GM18519 (cell line): ENCODE measurements around the gene B3GAT1.
"Not testable (repeated sequence)": the region's sequence is repeated elsewhere in the genome, so short reads cannot be mapped to it uniquely, and the experiment has no call there.

Experiments used
- ATAC-seq: cut with Tn5 transposase; IDR thresholded peaks from one replicate; pipeline ENCODE4 v1.9.1; 2021; ENCODE audit warnings: mild to moderate bottlenecking, moderate library complexity; ENCODE audit not compliant: unreplicated experiment, low FRiP score

Gene B3GAT1, protein sequence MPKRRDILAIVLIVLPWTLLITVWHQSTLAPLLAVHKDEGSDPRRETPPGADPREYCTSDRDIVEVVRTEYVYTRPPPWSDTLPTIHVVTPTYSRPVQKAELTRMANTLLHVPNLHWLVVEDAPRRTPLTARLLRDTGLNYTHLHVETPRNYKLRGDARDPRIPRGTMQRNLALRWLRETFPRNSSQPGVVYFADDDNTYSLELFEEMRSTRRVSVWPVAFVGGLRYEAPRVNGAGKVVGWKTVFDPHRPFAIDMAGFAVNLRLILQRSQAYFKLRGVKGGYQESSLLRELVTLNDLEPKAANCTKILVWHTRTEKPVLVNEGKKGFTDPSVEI

DNA sequence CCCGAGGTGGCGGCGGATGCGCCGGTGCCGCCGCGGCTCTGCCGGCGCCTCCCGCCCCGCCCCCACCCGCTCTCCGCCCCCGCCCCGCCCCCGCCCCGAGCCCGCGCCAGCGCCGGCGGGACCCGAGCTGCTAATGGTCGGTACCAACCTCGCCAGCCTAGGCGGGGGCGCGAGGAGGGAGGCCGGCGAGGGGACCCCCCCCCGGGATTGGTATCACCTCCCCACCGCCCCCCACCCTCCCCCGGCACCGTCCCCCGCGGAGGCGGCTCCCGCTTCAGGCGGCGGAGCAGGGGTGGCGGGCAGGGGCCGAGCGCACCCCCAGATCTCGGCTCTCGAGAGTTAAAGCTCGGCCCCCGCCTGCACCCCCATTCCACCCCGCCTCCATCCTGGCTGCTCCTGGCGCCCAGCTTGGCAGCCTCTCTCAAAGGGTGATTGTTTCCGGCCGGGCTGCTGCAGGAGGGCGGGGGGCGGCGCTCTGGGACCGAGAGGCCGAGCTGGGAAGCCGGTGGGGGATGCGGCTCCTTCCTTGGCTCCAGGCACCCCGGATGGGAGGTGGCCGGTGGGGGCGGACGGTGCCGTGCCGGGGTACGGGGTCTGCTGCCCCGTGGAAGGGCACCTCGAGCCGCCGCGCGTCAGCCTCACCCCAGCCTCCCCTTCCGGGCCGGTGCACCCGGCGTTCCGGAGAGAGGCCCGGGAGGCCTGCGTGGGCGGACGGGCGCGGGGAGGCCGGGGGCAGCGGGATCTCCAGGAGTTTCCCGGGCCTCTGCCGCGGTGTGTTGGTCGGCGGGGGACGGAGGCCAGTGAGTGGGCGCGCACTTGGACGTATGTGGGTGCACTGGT lies at the start of gene B3GAT1:
B3GAT1 (minus strand) TSS at position 40 of the 840 bp plus-strand sequence. CDS start 24,583 bp downstream, outside the sequence.
- ATAC-seq: no peak

DNA sequence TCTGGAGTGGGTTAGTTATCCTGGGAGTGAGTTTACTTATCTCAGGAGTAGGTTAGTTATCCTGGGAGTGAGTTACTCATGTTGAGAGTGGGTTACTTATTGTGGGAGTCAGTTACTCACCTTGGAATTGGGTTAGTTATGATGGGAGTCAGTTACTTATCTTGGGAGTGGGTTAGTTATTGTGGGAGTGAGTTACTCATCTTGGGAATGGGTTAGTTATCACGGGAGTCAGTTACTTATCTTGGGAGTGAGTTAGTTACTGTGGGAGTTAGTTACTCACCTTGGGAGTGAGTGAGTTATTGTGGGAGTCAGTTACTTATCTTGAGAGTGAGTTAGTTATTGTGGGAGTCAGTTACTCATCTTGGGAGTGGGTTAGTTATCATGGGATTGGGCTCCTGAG lies 49.6 kb upstream of the B3GAT1 start:
- no peak for ATAC-seq

DNA sequence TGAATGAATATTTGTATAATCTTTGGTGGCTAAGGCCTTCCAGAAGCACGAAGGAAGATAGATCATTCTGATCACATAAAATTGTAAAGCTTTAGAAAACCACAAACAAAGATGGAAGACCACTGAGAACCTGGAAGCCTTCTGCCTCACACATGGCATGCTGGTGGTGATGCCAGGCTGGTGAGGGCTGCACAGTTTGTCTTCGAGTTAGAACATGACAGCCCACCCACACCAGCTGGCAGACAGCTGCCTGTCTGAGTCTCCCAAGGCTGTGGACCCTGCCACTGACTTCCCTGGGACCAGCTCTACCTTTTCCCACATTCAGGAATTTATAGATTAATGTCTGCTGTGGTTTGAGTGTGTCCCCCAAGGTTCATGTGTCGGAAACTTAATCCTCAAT lies 48.8 kb upstream of the B3GAT1 start:
- ATAC-seq: no peak

DNA sequence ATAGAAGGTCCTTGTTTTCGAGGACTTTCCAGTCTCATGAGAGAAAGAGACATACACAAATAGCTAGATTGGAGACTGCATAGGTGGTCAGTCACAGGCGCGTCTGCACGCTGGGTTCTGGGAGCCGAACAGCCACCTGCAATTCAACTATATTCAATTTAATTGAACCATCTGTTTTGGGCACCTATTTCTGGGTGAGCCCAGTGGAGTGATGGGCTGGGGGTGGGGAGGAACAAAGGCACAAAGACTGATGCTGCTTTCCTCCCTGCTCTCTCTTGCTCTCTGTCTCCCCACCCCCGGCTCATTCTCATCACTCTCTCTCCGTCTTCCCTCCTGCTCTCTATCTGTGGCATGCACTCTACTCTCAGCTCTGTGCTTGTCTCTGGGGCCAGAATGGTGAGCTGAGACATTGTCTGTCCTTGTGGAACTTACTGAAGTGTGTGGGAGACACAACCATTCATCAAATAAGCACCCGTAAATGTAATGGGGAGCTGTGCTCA lies 48.1 kb upstream of the B3GAT1 start:
- ATAC-seq: no peak

DNA sequence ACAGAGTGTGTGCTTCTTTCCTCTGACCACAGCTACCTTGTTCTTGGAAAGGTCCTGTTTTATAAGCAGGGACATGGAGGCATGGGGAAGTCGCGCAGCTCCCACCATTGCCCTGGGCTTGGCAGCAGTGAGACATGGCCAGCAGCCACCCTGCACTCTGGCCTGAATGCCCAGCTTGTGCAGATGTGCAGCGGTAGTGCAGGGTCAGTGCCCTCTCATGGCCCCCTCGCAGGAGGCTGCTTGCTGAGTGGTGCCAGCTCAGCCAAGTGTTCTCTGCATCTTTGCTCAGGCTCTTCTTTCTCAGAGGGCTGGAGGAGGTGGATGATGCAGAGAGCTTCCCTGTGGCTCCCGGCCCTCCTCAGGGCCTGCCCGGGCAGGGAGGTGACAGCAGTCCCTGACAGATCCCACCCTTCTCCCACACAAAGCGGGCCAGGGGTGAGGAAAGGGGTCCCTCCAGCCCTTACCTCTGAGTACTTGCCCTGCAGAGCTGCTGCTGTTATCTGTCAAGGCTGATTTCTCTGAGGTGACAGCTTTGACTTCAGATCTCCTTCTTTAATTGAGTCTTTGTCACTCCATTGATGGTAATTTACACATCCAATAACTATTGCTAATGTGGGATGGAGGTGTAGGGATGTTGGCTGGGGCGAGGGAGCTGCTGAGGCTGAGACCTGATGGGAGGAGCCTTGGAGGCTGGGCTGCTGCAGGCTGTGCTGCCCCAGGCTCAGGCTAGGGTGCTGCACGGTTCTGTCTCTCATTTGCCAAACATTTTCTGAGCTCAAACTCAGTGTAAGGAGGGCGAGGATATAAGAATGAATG lies 47.4 kb upstream of the B3GAT1 start:
- no peak for ATAC-seq

DNA sequence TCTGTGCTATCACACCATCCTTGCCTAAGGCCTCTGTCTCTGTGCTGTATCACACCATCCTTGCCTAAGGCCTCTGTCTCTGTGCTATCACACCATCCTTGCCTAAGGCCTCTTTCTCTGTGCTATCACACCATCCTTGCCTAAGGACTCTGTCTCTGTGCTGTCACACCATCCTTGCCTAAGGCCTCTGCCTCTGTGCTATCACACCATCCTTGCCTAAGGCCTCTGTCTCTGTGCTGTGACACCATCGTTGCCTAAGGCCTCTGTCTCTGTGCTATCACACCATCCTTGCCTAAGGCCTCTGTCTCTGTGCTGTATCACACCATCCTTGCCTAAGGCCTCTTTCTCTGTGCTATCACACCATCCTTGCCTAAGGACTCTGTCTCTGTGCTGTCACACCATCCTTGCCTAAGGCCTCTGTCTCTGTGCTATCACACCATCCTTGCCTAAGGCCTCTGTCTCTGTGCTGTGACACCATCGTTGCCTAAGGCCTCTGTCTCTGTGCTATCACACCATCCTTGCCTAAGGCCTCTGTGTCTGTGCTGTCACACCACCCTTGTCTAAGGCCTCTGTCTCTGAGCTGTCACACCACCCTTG lies 45.5 kb upstream of the B3GAT1 start:
- ATAC-seq: not testable (repeated sequence)

DNA sequence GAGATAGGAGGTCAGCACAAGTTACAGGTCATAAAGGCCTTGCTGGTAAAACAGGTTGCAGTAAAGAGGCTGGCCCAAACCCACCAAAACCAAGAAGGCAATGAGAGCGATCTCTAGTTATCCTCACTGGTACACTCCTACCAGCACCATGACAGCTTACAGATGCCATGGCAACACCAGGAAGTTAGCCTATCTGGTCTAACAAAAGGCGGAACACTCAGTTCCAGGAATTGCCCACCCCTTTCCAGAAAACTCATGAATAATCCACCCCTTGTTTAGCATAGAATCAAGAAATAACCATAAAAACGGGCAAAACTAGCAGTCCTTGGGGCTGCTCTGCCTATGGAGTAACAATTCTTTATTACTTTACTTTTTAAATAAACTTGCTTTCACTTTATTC lies 43.5 kb upstream of the B3GAT1 start:
- ATAC-seq: no peak

DNA sequence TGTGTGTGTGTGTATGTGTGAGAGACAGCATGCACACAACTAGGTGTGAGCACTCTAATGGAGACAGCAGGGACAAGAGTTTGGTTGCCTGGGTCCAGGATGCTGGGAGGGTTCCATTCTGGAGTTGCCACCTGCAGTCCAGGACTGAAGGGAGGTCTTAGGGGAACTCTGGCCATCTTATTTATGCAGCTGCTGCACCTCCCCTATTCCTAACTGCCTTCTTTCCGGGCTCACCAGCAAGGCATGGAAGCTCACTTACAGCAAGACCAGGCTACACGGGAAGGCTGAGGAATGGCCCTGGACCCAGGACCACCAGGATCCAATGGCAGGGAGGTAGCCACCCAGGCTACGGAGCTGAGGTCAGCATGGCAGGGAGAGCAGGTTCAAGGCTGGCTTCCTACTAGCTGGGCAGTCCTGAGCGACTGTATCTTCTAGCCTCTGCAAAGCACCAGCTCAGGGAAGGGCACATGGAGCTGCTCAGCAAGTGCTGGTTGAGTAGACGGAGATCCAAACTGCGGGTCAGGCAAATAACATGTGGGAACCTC lies 42.2 kb upstream of the B3GAT1 start:
- no peak for ATAC-seq

DNA sequence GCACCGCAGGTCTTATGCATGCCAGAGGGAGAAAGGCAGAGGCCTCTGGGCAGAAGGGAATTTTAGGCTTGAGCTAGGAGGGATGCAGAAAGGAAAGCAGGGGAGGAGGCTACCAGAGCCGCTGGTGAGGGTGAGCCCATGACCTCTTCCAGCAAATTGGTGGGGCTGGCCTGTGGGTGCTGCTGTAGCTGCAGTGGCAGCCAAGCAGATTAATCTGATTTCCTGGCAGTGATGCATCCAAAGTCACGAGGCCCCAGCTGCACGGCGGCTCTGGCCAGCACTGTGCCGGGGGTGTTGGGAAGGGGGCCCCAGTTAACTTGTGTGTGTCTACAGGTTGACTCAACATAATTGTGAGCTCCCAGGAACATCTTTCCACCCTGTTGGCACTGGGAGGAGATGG lies 41.4 kb upstream of the B3GAT1 start:
- ATAC-seq: no peak

DNA sequence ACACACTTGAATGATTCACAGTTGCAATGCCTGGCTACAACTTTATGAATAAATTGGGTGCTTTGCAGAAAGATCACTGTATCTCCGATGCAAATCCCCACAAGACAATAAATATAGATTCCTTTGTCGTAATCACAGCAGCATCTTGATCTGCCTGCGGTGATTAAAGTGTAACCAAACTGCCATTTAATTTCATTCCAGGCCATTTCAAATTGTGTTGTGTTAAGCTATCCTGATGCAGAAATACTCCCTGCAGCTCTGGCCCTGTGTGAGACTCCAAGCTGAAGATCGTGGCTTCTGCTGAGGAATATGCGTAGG lies 40.8 kb upstream of the B3GAT1 start:
- no peak for ATAC-seq

DNA sequence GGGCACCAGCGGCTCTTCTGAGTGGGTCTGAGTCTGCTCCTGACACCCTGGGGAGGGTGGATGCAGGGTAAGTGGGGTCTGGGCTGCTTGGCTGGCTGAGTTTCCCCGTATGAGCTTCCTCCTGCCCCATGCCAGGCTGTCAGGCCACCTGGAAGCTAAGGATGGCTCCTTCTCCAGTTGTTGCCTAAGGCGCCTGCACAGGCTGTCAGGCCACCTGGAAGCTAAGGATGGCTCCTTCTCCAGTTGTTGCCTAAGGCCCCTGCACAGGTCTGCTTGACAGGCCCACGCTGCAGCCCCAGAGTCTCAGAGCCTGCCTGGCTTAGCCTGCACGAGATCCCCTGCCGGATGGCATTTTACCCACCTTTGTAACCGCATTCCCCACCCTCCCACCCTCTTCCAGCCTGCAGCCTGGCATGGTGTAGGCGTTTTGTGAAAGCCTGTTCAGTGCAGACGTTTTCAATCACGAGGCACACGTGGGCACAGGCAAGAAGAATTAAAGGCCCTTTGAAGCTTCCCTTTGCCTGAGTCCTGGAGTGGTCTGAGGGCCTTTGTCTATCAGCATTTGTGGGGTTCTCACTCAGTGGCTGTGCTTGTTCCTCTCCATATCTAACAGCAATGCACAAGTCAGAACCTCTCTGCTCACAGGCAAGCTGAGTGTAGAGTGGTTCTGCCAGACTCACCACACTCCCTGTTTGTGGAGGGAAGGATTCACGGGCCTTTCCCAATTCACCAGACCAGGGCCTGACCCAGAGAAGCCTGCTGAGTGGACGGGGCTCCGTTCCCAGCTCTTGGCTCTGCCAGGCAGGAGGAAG lies 40.2 kb upstream of the B3GAT1 start:
- ATAC-seq: no peak

DNA sequence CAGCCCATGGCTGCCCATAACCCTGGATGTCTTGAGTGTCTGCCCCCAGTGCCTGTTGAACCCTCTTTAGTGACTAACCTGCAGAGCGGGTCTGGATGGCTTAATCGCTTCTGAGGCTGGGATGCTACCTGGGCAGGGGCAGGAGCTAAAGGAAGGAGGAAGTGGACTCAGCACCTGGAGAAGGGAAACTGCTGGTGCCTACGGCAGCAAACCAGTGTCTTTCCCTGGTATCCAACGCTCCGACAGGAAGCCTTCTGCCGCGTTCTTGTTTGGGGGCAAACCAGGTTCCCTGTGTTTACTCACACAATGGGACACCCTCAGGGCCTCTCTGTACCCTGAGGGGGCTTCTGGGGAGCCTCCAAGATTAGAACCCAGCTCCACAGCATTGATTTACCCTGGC lies 38.1 kb upstream of the B3GAT1 start:
- no peak for ATAC-seq

DNA sequence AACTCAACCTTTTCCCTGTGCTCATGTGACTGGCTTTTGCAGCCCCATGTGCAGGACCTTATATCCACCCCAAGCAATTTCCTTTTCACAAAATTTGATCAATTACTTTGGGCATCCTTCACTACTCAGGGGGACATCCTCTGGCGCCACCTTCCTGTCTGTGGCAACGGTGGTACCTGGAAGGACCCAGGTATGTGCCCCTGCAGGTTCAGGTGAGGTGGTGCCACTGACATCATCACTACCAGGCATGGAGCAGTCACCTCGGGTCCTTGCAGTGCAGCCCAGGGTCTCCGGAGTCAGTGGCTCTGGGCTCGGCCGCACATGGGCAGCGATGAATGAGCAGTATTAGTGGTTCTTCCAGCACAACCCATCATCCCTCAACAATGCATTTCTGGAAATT lies 37.7 kb upstream of the B3GAT1 start:
- ATAC-seq: no peak

DNA sequence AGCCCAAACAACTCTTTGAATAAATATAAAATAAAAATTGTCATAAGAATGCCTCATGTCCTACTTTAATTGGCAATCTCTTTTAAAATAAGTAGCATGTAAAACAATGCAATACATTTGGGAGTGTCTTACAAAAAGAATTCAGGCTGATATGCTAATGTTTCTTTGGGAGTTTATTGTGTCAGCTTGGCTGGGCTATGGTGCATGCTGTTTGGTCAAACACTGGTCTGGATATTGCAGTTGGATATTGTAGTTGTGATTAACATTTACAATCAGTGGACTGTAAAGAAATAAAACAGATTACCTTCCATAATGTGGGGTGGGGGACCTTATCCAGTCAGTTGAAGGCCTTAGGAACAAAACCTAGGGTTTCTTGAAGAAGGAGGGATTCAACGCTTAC lies 37.0 kb upstream of the B3GAT1 start:
- no peak for ATAC-seq

DNA sequence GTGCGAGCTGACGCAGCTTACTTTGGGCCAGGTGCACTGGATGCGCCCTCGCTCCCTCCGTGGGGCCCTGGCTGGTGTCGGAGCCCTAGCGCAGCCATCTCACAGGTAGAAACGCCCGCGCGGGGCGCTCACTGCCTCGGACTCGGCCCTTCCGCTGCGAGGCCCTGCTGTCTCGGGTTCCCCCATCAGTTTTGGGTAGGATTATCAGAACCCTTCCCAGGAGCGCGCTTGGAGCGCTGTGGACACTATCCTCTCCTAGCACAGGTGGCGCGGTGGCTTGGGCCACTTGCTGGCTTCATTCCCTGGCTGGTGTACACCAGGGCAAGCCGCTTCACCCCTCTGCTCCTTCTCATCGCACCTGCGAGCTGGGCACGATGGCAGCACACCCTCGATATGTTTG lies 35.7 kb upstream of the B3GAT1 start:
- ATAC-seq: no peak

DNA sequence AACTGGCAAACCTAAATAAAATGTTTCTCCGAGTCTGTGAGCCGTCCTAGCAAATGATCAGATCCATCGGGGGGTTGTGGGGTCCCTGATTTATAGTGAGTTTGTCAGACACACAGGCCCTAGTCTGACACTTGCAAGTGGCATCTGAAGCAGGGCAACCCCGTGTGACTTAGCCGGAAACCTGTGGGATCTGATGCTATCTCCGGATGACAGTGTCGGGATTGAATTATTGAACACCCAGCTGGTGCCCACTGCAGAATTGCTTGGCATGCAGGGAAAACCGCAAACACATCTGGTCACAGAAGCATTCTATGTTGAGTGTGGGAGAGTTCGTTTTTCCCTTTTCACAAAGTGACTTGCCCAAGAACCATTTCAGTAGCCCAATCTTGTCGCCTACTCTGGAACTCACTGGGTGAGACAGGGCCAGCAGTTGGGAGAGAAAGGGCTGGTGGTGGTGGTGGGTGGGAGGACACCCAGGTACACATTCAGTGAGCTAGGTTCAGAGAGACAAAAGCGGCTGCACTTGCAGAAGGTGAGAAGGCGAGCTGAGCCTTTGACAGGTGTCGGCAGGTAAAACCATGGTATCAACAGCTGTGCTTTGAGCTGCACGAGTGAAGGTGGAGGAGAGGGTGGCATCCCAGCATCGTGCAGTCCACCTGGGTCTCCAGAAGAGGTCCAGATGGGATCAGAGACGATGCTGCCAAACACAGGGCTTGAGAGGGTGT lies 33.7 kb upstream of the B3GAT1 start:
- ATAC-seq: no peak

DNA sequence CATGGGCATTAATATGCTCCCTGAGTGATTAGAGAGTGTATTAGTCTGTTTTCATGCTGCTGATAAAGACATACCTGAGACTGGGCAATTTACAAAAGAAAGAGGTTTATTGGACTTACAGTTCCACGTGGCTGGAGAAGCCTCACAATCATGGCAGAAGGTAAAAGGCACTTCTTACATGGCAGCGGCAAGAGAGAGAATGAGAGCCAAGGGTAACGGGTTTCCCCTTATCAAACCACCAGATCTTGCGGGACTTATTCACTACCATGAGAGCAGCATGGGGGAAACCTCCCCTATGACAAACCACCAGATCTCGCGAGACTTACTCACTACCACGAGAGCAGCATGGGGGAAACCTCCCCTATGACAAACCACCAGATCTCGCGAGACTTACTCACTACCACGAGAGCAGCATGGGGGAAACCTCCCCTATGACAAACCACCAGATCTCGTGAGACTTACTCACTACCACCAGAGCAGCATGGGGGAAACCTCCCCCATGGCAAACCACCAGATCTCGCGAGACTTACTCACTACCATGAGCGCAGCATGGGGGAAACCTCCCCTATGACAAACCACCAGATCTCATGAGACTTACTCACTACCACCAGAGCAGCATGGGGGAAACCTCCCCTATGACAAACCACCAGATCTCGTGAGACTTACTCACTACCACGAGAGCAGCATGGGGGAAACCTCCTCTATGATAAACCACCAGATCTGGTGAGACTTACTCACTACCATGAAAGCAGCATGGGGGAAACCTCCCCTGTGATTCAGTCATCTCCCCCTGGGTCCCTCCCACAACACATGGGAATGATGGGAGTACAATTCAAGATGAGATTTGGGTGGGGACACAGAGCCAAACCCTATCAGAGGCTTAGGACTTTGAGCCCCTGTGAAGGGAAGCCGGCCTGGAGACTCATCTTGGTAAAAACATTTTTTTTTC lies 32.4 kb upstream of the B3GAT1 start:
- not testable (repeated sequence) for ATAC-seq

DNA sequence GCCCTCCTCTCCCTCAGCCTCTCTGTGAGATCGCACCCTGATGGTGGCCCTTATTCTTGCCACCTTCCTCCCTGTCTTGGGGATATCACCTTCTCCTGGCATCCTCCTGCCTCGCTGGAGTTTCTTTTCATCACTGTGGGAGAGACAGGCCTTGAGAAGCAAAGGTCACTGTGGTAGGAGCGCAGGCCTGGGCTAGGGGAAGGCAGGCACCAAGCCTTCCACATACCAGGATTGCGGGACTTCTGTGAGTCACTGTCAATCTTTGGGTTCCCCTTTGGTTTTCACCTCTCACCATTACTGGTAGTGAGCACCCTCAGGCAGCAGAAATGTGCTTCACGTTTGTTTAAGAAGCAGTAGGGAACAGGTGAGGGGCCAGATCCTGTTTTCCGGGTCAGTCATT lies 31.2 kb upstream of the B3GAT1 start:
- no peak for ATAC-seq
